GM21447 (cell line): ENCODE results near the gene GATAD1.
"Not testable (repeated sequence)": the region's sequence is repeated elsewhere in the genome, so short reads cannot be mapped to it uniquely, and the experiment has no call there.

Experiments used
- ATAC-seq: cut with Tn5 transposase; IDR thresholded peaks from one replicate; pipeline ENCODE4 v1.9.1; 2021; ENCODE audit not compliant: unreplicated experiment

The GATAD1 gene, protein sequence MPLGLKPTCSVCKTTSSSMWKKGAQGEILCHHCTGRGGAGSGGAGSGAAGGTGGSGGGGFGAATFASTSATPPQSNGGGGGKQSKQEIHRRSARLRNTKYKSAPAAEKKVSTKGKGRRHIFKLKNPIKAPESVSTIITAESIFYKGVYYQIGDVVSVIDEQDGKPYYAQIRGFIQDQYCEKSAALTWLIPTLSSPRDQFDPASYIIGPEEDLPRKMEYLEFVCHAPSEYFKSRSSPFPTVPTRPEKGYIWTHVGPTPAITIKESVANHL

GRCh38 chr7:92447345-92448204 is at the start of gene GATAD1:
Gene GATAD1 (plus strand): TSS chr7:92447482. CDS start chr7:92447730, 248 bp downstream.
- ATAC-seq: peak; percentile 85

- ATAC-seq: no peak
Measured at GRCh38 chr7:92397542-92397941, 49.7 kb upstream of the GATAD1 start.

DNA sequence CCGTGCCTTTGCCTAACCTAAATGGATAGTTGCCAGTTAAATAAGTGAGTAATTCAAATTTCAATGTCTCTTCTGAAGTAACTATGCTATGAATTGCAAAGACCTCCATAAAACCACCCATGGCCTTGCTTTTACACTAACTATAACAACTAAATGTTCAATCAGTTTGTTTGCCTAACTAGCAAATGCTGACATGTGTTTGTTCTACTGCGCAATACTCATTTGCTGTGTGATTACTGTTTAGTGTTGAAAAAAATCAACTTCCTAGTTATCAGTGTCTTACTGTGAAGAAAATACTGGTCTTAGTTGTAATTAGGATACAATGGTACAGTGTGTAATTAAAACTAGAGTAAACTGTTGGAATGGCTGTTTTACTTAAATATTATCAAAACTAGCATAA is 47.3 kb upstream of the GATAD1 start:
- no peak for ATAC-seq

DNA sequence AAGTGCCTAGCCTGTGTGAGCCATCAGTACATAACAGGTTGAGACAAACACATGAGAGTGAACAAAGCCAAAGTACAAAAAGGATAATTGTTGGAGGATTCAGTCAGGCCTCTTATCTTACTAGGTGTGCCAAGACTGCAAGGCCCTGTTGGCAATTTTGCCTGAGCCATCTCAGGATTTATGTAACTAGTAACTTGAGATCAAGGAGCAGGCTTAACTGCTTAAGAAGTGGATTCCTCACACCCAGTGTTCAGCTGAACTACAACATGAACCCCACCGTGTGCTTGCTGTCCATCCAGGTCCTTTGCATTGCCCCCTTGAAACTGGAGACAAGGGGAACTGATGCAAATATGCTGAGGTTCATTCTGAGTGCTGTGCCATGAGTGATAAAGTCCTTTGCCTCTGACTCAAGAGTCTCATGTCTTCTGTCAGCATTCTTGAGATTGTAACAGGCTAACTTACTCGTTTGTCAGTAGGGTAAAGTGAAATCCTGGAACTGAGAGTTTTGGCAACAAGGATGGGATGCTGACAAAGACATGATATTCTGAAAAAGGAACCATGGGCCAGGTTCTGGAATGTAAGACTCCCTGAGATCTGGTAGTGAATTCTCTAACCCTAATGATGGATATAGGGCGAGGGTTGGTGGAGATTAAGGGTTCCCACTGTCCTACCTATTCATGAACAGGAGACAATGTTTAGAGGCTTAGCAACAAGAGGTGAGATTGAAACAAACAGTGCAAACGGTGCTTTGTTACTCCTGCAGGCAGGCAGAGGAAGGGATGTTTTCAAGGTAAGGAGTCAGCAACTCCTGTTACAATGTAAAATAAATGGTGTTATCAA is 44.1 kb upstream of the GATAD1 start:
- no peak for ATAC-seq

DNA sequence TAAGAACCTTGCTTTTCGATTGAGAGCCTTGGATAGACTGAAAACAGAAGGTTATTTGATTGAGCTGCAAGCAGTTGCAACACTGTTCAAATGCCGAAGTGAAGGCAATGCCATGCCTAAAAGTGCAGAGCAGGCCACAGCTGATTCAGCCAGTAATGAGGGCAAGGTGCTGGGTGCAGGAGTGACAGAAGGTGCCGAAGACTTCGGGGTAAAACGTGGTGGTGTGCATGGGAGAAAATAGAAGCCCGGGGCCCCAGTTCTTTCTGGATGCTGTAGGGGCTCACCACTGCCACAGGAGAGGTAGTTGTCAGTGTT is 43.6 kb upstream of the GATAD1 start:
- ATAC-seq: no peak

DNA sequence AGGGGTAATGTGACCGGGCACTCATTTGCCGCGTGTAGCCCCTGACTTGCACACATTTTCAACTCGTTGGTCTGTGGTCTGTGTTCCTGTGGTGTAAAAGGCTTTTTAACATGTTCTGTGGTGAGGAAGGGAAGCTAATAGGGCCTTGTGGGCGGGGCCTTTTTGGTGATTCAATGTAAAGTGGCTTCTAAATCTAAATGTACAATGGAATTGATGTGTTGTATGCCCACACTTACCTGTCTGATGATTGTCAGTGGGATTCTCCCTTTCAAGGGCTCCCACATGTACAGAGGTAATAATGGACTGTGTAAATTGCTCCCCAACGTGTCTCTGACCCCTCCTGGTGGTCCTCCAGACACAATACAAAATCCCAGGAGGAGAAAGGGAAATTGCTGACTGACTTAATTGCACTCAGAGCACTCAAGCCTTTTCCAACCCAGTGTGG is 43.1 kb upstream of the GATAD1 start:
- no peak for ATAC-seq

GRCh38 chr7:92409357-92409756 is 37.9 kb upstream of the GATAD1 start:
- no peak for ATAC-seq

- ATAC-seq: not testable (repeated sequence)
Measured at GRCh38 chr7:92410162-92410561, 37.1 kb upstream of the GATAD1 start.

DNA sequence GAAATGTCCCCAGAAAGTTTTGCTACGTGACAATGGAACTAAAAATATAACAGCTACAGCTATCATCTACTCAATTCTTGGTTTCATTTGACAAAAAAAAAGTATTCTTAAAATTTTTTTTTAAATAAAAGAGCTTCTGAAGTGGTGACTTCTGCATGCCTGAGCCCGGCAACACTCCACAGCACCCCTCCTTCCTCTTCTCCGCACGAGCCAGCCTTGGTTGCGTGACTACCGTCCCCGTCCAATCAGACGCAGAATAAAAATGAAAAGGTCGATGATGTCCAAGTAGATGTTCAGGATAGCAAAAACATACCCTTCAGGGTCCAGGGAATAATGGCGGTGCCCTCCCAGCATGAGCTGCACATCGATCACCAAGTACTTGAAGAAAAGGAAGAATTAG is 34.5 kb upstream of the GATAD1 start:
- no peak for ATAC-seq

GRCh38 chr7:92413550-92413949 is 33.7 kb upstream of the GATAD1 start:
- no peak for ATAC-seq

DNA sequence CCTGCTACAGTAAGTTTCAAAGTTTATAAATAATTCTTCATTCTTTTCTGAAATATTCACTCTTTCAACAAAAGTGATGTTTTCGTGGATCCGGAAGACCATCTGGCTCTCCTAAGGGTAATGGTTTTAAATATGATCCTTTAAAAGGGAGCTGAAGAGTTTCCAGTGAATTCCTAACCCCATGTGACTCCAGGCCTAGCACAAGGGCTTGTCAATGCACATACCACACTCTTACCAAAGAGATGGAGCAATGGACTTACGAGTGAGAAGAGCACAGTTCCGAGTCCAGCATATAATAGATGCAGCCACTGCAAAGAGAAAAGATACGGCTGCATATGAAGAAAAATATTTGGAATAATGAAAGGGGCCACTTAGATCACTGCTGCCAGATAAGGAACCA is 32.1 kb upstream of the GATAD1 start:
- ATAC-seq: no peak

GRCh38 chr7:92417913-92418312 is 29.4 kb upstream of the GATAD1 start:
- no peak for ATAC-seq

DNA sequence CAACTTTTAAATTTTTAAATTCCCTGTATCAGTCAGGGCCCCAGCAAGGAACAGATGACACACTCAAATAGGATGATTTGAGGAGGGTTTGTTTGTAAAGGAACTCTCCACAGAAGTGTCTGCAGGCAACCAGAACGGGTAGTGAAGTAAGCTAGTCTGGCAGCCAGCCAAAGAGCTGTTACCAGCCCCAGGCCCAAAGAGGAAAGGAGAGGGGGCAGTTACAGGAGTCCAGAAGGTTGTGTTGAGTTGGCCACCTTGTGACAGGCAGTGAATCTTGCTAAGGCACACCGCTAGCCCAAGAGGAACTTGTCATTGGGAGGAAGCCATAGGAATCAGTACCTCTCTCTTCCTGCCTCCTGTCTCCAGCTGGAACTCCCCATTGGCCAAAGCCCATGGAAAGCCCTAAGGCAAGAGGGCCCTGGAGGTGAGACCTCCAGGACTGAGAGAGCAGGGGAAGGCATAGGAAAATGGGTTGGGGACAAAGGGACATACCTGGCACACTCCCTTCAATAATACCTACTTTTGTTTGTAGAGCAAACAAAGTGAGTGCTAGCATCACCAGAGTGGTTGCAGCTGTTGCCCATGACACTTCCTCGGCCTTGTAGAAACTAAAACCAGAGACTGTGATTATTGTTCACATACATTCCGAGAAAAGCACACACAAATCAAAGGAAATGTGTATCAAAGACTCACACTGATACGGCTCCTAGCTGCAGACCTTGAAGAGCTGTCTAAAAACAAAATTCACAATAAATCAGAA is 25.4 kb upstream of the GATAD1 start:
- ATAC-seq: no peak

DNA sequence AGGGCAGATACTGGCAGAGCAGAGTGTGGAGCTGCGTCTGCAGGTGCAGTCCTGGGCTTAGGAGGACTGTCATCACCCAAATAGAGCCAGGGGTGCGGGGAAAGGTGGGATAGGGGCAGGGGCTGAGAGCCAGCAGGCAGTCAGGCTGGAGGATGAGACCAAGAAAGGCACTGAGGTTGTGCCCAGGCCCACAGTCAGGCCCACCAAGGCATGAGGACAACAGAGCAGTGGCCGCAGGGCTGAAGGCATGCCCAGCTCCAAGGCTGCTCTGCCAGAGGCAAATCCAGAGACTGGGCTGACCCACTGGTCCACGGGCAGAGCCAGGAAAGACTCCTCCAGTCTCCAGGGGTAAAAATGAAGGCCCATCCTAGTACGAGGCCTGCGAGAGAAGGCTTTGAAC is 24.4 kb upstream of the GATAD1 start:
- no peak for ATAC-seq

DNA sequence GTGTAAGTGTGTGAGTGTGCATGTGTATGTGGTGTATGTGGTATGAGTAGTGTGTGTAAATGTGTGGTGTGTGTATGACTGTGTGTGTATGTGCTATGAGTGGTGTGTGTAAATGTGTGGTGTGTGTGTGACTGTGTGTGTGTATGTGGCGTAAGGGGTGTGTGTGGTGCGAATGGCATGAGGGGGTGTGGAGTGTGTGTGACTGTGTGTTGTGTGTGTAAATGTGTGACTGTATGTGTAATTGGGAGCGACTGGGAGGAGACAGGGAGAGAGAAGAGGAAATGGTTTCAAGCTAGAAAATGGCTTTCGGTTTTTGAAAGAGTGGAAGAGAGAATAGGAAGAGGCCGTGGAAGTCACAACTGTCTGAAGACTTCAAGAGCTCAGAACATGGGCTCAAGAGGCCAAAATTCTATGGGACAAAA is 23.6 kb upstream of the GATAD1 start:
- ATAC-seq: no peak

DNA sequence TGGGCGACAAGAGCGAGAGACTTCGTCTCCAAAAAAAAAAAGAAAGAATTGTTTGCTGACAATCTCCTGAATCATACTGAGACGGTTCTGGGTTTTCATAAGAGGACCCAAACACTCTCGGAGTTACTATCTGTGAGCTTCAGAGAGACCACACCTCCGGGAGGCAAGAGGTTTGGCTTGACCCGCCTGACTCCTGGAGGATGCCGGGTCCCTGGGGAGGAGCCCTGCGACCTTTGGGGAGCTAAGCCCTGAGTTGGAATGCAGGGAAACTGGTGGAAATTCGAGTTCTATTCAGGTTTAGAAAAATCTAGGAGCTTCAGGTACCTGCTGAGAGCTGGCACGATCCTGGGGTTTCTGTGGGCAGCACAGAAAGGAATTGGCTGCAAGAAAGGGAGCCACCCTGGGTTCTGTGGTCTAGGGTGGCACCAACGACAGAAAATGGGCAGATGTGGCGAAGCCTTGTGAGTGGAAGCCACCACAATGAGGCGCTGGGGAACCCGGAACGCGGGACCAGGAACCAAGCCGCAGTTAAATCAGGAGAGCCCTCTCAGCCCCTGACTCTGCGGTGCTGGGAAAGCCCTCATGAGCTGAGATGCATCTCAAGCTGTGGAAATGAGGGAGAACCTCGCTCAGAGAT is 21.9 kb upstream of the GATAD1 start:
- ATAC-seq: no peak

DNA sequence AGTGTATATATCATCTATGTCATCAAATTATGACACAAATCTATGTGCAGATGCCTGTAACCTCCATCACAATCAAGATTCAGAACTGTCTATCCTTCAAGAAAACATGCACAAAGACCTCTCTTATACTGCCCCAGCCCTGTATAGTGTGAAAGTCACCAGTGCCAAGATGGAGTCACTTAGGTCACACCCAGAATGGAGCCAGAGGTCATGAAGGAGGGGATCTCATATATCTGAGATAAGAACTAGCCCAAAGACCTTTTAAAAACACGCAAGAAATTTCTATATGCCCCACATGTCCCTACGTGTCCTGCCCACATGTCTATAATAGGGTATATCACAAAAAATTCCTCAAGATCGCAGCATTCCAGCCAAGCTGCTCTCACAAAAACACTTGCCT is 20.1 kb upstream of the GATAD1 start:
- no peak for ATAC-seq

DNA sequence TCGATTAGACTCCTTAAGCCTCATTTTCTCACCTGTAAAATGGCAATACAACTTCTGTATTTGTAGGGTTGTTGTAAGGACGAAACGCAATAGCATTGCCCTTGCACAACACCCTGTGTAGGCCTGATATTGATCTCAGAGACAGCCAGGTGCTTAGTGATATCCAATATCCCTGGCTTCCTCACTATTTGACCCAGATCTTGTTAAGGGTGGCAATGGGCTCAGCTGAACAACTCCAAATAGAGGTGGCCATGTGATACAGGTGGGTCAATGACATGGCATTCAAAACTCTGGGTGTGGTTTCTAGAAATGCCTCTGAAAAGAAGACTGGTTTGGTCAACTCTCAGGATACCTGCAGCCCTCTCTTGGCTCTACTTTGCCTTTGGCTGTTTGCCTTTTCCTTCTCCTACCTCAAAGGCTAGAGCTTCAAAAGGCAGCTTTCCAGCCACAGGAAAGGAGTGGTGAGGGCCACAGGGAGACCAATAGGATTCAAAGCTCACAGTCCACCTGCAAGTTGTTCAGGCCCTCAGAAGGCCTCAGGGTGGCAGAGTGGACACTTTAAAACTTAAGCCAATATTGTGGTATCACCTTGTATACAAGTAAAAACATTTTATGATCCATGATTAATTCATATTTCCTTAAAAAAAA is 14.9 kb upstream of the GATAD1 start:
- no peak for ATAC-seq

- no peak for ATAC-seq
Measured at GRCh38 chr7:92433019-92433418, 14.3 kb upstream of the GATAD1 start.

- ATAC-seq: no peak
Measured at GRCh38 chr7:92435542-92435941, 11.7 kb upstream of the GATAD1 start.
